Stimulated activated CD4-positive, alpha-beta T cell treated with anti-CD3 and anti-CD28 coated beads, Interleukin-12 subunit alpha, Interleukin-12 subunit beta, amount 100 ng/mL, for 24 hours (primary cell): Measurements from ENCODE around the gene MYLK3.
"Not testable (repeated sequence)": the region's sequence is repeated elsewhere in the genome, so short reads cannot be mapped to it uniquely, and the experiment has no call there.

Experiments
- DNase-seq, 2 experiments: peaks; one replicate each; pipeline ENCODE4 v3.0.0-alpha.2; 2020; ENCODE audit warnings: low read depth in 2 of 2

The MYLK3 gene

GRCh38 chr16:46747777-46748651 lies at the start of gene MYLK3:
TSS of gene MYLK3 (minus strand) at chr16:46748344. CDS start at chr16:46748193, 151 bp downstream.
- no peak for DNase-seq

DNA sequence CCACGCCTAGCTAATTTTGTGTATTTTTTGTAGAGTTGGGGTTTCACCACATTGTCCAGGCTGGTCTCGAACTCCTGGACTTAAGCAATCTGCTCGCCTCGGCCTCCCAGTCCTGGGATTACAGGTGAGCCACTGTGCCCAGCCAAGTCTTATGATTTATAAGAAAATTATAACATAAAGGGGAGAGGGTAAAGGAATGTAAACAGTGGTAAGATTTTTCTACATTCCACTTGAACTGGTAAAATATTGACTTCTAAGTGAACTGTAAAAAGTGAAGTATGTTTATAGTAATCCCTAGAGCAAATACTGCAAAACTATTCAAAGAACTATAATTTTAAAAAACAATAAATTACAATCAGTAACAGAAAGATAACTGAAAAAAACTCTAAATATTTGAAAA lies 49.4 kb upstream of the MYLK3 start:
- DNase-seq, result no peak

DNA sequence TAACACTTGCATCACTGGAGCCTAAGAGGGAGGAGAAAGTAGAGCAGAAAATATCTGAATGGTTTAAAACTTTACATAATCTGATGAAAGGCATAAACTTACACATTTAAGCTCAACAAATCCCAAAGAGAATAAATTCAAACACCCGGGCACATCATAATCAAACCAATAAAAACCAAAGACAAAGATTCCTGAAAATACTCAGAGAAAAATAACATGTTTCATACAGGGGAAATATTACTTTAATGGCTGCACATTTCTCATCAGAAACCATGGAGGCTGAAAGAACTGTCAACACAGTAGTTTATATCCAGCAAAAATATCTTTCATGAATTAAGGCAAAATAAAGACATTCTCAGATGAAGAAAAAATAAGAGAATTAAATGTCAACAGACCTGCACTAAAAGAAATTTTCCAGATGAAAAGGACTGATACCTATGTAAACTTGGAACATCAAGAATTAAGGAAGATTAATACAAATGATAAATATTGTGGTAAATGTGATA lies 48.7 kb upstream of the MYLK3 start:
- DNase-seq, result no peak

DNA sequence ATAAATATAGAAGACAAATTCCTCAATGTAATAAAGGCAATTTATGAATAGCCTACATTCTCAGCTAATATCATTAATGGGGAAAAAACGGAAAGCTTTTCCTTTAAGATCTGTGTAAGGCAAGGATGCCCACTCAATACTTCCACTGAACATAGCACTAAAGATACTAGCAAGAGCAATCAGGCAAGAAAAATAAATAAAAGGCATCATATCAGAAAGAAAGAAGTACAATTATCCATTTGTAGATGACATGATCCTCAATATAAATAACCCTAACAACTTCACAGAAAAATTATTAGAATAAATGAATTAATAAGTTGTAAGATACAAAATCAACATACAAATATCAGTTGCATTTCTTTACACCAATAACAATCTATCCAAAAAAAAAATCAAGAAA lies 45.7 kb upstream of the MYLK3 start:
- no peak for DNase-seq

DNA sequence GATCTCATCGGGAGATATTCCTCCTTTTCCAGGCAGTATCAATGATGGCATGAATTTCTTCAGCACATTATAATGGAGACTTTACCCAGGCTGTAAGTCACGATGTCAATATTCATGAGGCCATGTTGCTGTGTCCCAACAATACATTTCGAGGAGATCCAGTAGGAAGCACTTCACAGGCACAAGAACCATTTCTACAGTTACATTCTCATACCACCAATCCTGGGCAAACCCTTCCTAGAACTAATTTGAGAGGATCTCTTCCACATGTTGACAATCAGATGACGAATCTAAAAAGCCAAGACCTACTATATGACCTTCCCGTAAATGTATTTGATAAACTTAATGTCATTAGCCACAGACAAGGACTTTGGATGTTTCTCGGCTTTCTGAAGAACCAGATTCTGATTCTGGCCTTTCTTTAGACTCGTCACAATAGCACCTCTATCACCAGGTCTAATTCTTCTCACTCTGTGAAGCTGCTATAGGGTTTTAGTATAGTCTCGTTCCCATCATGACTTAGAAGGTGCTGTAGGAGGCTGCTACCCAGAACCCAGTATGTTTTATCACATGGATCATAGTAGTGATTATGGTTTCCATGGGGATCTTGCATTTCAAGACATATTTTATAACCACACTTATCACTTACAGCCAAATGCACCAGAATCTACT lies 42.6 kb upstream of the MYLK3 start:
- no peak for DNase-seq

DNA sequence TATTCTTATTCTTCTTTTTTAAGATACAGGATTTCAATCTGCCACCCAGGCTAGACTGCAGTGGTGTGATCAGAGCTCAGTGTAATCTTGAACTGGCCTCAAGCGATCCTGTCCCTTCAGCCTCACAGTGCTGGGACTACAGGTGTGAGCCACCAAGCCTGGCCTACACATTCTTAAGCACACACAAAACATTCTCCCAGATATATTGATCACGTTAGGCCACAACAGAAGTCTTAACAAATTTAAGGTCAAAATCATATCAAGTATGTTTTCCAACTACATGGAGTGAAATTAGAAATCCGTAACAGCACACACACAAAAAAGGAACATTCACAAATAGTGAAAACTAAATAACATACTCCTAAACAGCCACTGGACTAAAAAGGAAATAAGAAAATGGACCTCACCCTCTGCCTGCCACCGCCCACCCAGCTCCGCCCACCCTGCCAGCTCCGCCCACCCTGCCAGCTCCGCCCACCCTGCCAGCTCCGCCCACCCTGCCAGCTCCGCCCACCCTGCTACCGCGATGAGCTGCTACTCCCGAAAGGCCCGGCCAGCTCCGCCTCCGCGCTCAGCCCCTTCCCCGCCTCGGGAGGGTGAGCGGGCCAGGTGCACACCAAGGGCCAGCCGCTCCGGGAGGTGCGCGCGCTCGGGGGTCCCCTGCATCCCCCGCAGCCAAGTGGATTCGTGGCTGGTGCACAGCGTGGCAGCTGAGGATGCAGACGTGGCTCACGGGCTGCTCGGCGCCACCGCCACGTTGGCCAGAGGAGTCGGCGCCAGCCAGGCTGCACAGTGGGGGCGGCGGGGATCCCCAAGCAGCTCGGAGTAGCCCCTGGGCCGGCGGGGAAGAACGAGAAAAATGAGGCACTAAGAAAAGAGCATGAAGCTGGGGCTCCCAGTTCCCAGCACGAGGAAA lies 41.6 kb upstream of the MYLK3 start:
- peak; percentile 64 to 69 for DNase-seq

- DNase-seq, result no peak
Observed at GRCh38 chr16:46788891-46789474, 40.8 kb upstream of the MYLK3 start.

- DNase-seq, result no peak
Observed at GRCh38 chr16:46787909-46788308, 39.8 kb upstream of the MYLK3 start.

- DNase-seq, result no peak
Observed at GRCh38 chr16:46785076-46785845, 37.1 kb upstream of the MYLK3 start.

DNA sequence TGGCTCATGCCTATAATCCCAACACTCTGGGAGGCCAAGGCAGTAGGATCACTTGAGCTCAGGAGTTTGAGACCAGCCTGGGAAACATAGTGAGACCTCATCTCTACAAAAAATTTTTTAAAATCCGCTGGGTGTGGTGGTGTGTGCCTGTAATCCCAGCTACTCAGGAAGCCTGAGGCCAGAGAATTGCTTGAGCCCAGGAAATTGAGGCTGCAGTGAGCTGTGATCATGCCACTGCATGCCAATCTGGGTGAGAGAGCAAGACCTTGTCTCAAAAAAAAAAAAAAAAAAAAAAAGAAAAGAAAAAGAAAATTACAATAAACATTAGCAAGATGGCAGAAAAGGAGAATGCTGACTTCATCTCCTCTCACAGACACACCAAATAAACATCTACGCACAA lies 36.4 kb upstream of the MYLK3 start:
- not testable (repeated sequence) for DNase-seq

DNA sequence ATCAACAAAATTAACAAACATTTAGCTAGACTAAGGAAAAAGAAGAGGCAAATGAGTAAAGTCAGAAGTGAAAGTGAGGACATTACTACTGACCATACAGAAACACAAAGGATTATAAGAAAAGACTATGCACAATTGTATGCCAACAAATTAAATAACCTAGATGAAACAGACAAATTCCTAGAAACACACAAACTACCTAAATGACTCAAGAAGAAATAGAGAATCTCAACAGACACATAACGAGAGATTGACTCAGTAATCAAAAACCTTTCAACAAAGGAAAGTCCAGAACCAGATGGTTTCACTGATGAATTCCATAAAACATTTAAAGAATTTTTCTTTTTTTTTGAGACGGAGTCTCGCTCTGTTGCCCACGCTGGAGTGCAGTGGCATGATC lies 35.7 kb upstream of the MYLK3 start:
- no peak for DNase-seq

DNA sequence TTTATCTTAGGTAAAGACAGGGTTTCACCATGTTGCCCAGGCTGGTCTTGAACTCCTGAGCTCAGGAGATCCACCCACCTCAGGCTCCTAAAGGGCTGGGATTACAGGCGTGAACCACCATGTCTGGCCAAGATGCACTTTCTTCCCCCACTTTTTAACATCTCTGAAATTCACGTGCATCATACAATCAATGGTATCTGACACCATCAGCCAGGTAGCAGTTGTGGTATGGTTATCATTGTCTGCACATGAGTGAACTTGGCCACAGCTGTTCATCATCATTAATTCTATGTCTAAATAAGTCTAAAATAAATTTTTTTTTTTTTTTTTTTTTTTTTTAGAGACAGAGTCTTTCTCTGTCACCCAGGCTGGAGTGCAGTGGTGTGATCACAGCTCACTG lies 34.2 kb upstream of the MYLK3 start:
- no peak for DNase-seq

GRCh38 chr16:46777804-46778203 lies 29.7 kb upstream of the MYLK3 start:
- no peak for DNase-seq

DNA sequence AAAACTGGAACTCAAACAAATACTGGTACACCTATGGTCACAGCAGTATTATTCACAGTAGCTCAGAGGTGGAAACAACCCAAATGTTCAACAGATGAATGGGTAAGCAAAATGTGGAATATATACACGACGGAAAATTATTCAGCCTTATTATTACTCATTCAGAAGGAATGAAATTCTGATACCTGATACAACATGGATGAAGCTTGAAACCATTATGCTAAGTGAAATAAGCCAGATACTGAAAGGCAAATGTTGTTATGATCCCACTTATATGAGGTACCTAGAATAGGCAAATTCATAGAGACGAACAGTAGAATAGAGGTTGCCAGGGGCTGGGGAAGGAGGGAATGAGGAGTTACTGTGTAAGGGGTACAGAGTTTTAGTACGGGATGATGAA lies 27.1 kb upstream of the MYLK3 start:
- no peak for DNase-seq

- DNase-seq, result no peak
Observed at GRCh38 chr16:46774743-46775177, 26.6 kb upstream of the MYLK3 start.

GRCh38 chr16:46772463-46772862 lies 24.3 kb upstream of the MYLK3 start:
- DNase-seq, result no peak

GRCh38 chr16:46768809-46769208 lies 20.7 kb upstream of the MYLK3 start:
- DNase-seq, result no peak

GRCh38 chr16:46765050-46765449 lies 16.9 kb upstream of the MYLK3 start:
- no peak for DNase-seq

DNA sequence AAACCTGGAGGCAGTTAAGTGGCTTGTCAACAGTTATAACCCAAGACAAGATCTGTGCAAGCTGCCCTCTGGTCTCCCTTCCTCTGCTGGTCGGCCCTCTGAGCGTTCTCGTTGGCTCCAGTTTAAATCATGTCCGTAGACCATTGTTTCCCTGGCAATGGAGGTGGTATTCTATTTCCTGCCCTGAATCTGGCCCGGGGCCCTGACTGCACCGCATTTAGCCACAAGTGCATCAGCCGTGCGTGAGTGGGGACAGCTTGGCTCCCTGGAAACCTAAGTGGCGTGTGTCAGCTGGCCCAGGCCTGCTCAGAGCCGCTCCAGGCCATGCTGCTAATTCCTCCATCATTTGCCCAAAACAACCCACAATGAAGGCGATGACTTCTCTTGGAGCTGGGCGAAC lies 15.0 kb upstream of the MYLK3 start:
- DNase-seq, result no peak

DNA sequence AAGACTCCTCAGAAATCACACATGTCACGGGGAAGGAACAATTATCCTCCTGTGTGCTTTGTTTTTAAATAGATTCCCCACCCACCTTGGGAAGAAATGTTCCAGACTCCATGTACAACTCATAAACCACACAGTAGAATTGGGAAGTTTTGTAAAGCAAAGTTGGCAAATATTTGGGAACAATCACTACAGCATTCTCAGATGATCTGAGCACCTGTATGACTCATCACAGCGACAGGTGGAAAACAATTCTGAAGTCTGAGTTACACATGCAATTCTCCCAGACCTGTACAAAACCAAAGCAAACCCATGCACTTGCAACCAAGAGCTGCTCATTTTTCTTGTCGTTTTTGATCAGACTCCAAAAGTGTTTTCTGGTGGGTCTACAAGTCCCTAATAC lies 14.4 kb upstream of the MYLK3 start:
- no peak for DNase-seq

- DNase-seq, result no peak
Observed at GRCh38 chr16:46759309-46759708, 11.2 kb upstream of the MYLK3 start.
